ENCODE results near the gene PRR11.

DNA sequence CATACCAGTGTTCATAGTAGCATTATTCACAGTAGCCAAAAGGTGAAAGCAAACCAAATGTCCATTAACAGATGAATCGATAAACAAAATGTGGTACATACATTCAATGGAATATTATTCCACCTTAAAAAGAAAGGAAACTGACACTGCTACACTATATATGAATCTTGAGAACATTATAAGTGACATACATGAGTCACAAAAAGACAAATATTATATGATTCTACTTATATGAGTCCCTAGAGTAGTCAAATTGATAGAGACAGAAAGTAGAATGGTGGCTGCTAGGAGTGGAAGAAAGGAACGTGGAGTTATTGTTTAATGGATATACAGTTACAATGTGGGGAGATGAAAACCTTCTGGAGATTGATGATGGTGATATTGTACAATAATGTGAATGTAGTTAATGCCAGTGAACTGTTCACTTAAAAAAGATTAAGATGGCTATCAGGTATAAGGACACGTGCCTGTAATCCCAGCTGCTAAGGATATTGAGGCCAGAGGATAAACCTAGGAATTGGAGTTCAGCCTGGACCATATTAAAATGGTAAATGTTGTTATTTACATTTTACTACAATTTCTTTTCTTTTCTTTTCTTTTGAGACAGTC lies 28.6 kb upstream of the PRR11 start:
- TF ChIP-seq RCOR1 (IDR thresholded peaks at IDR 0.05; ENCODE audit: insufficient replicate concordance, low read length) (no peak), MAZ (IDR thresholded peaks at IDR 0.05; ENCODE audit: borderline replicate concordance, low read depth, low read length) (no peak), POLR2A (IDR thresholded peaks at IDR 0.05; ENCODE audit: low read depth, low read length) (no peak), CEBPB (IDR thresholded peaks at IDR 0.05; ENCODE audit: low read depth, low read length) (no peak), CHD1 (IDR thresholded peaks at IDR 0.05; ENCODE audit: low read depth, low read length) (no peak), MAFK (IDR thresholded peaks at IDR 0.05; ENCODE audit: low read depth, low read length) (no peak), RFX5 (IDR thresholded peaks at IDR 0.05; ENCODE audit: low read depth, low read length) (no peak), SMC3 (IDR thresholded peaks at IDR 0.05; ENCODE audit: low read depth, low read length) (no peak), MXI1 (IDR thresholded peaks at IDR 0.05; ENCODE audit: borderline replicate concordance, low read depth, low read length) (no peak), NFE2L2 (IDR thresholded peaks at IDR 0.05; ENCODE audit: low read depth, low read length) (no peak)
- TF ChIP-seq, protein P1, sequence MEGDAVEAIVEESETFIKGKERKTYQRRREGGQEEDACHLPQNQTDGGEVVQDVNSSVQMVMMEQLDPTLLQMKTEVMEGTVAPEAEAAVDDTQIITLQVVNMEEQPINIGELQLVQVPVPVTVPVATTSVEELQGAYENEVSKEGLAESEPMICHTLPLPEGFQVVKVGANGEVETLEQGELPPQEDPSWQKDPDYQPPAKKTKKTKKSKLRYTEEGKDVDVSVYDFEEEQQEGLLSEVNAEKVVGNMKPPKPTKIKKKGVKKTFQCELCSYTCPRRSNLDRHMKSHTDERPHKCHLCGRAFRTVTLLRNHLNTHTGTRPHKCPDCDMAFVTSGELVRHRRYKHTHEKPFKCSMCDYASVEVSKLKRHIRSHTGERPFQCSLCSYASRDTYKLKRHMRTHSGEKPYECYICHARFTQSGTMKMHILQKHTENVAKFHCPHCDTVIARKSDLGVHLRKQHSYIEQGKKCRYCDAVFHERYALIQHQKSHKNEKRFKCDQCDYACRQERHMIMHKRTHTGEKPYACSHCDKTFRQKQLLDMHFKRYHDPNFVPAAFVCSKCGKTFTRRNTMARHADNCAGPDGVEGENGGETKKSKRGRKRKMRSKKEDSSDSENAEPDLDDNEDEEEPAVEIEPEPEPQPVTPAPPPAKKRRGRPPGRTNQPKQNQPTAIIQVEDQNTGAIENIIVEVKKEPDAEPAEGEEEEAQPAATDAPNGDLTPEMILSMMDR (conservative IDR thresholded peaks at IDR 0.05; ENCODE audit: low read depth, low read length), result no peak
- TF ChIP-seq, protein P2, sequence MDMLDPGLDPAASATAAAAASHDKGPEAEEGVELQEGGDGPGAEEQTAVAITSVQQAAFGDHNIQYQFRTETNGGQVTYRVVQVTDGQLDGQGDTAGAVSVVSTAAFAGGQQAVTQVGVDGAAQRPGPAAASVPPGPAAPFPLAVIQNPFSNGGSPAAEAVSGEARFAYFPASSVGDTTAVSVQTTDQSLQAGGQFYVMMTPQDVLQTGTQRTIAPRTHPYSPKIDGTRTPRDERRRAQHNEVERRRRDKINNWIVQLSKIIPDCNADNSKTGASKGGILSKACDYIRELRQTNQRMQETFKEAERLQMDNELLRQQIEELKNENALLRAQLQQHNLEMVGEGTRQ (IDR thresholded peaks at IDR 0.05; ENCODE audit: low read depth, low read length), result no peak
